Measurements from ENCODE around the gene ZNF835.
"Not testable (repeated sequence)": the region's sequence is repeated elsewhere in the genome, so short reads cannot be mapped to it uniquely, and the experiment has no call there.

The ZNF835 gene

DNA sequence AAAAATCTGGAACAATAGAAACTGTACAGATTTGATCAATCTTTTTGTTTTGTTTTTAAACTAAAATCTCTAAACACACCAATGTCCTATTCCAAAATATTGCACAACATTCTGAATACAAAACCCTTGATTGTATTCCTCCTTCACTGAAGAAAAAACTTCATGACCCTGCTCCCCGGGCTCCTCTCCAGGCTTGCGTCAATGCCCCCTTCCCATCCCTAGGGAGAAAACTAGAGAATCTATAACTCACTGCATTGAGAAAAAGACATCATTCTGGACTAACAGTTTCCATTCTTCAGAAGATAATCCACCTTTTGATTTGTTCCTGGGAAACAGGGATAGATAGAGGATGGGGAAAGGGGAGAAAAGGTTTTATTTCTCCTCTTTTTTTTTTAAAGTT, 1.1 kb upstream of the ZNF835 start:
- not testable (repeated sequence) for H3K79me2 ChIP-seq (ENCODE audit: control insufficient read depth, insufficient read depth, low read length, poor library complexity); H3K27ac ChIP-seq (ENCODE audit: low read depth, low read length); H3K23ac ChIP-seq (ENCODE audit: low read length); H3K27me3 ChIP-seq (ENCODE audit: insufficient read depth, low read length); H3K4me2 ChIP-seq (ENCODE audit: low read length); DNase-seq; H3K79me1 ChIP-seq (ENCODE audit: low read length); H3K14ac ChIP-seq (ENCODE audit: low read length); H4K91ac ChIP-seq (ENCODE audit: low read depth, low read length); H2AK5ac ChIP-seq (ENCODE audit: low read length); H3K4me1 ChIP-seq (ENCODE audit: control insufficient read depth in 1 of 2, insufficient read depth in 2 of 2, low read length in 2 of 2); H3K4me3 ChIP-seq (ENCODE audit: low read depth, low read length); H2BK12ac ChIP-seq (ENCODE audit: low read length); H3K4ac ChIP-seq (ENCODE audit: low read depth, low read length); H2BK120ac ChIP-seq (ENCODE audit: insufficient read depth, low read length, poor library complexity); H2AFZ ChIP-seq (ENCODE audit: insufficient read depth, low read length, poor library complexity); H3K36me3 ChIP-seq (ENCODE audit: control insufficient read depth in 1 of 2, insufficient read depth in 2 of 2, low read length in 2 of 2); H2BK5ac ChIP-seq (ENCODE audit: low read depth, low read length, poor library complexity); H4K8ac ChIP-seq (ENCODE audit: low read depth, low read length); H3K18ac ChIP-seq (ENCODE audit: low read length); H3K9ac ChIP-seq (ENCODE audit: low read length); H4K12ac ChIP-seq (ENCODE audit: low read depth, low read length)
- no CpG with 5 or more reads among the region's 2 CpGs for WGBS (ENCODE audit: extremely low coverage, insufficient coverage, insufficient read length)
- H3K9me3 ChIP-seq (ENCODE audit: insufficient read depth, low read depth, low read length), result peaks cover 33% of the 10 kb centered on the region

GRCh38 chr19:56670961-56671612, 470 bp downstream of the ZNF835 start:
- Histone ChIP-seq H3K27me3 (ENCODE audit: insufficient read depth, low read length) (no peaks in the 10 kb centered on the region), H2BK5ac (ENCODE audit: low read depth, low read length, poor library complexity) (no peak overlapping the region), H3K79me2 (ENCODE audit: control insufficient read depth, insufficient read depth, low read length, poor library complexity) (no peaks in the 10 kb centered on the region), H3K9me3 (ENCODE audit: insufficient read depth, low read depth, low read length) (peaks cover 35% of the 10 kb centered on the region), H3K36me3 (ENCODE audit: control insufficient read depth in 1 of 2, insufficient read depth in 2 of 2, low read length in 2 of 2) (no peaks in the 10 kb centered on the region), H3K4me1 (ENCODE audit: control insufficient read depth in 1 of 2, insufficient read depth in 2 of 2, low read length in 2 of 2) (peaks cover 4 to 5% of the 10 kb centered on the region in 2 experiments), H3K9ac (ENCODE audit: low read length) (no peak overlapping the region), H3K4me3 (ENCODE audit: low read depth, low read length) (peak overlapping the region; percentile 46), H3K79me1 (ENCODE audit: low read length) (no peaks in the 10 kb centered on the region), H3K18ac (ENCODE audit: low read length) (no peak overlapping the region), H3K23ac (ENCODE audit: low read length) (no peak overlapping the region), H3K27ac (ENCODE audit: low read depth, low read length) (no peak overlapping the region), H3K4ac (ENCODE audit: low read depth, low read length) (no peak overlapping the region), H2BK120ac (ENCODE audit: insufficient read depth, low read length, poor library complexity) (no peak overlapping the region), H3K4me2 (ENCODE audit: low read length) (peak overlapping the region; percentile 70), H2BK12ac (ENCODE audit: low read length) (no peak overlapping the region), H4K8ac (ENCODE audit: low read depth, low read length) (peak overlapping the region; percentile 68), H4K12ac (ENCODE audit: low read depth, low read length) (peak overlapping the region; percentile 5), H2AK5ac (ENCODE audit: low read length) (no peak overlapping the region), H2AFZ (ENCODE audit: insufficient read depth, low read length, poor library complexity) (peak overlapping the region; percentile 65), H3K14ac (ENCODE audit: low read length) (no peak overlapping the region), H4K91ac (ENCODE audit: low read depth, low read length) (no peak overlapping the region)
- WGBS (ENCODE audit: extremely low coverage, insufficient coverage, insufficient read length), result no CpG with 5 or more reads among the region's 35 CpGs
- DNase-seq, result peak in 1 of 2 donors; percentile 1

GRCh38 chr19:56670401-56670960, 1.1 kb downstream of the ZNF835 start:
- H3K9me3 ChIP-seq (ENCODE audit: insufficient read depth, low read depth, low read length), result peaks cover 35% of the 10 kb centered on the region
- no peak overlapping the region for H3K4me2 ChIP-seq (ENCODE audit: low read length)
- no CpG with 5 or more reads among the region's 17 CpGs for WGBS (ENCODE audit: extremely low coverage, insufficient coverage, insufficient read length)
- no peak overlapping the region for H4K12ac ChIP-seq (ENCODE audit: low read depth, low read length)
- H3K18ac ChIP-seq (ENCODE audit: low read length), result no peak overlapping the region
- H4K91ac ChIP-seq (ENCODE audit: low read depth, low read length), result no peak overlapping the region
- no peak overlapping the region for H3K9ac ChIP-seq (ENCODE audit: low read length)
- no peak overlapping the region for H2BK12ac ChIP-seq (ENCODE audit: low read length)
- H3K4me1 ChIP-seq (ENCODE audit: control insufficient read depth in 1 of 2, insufficient read depth in 2 of 2, low read length in 2 of 2), result peaks cover 4 to 5% of the 10 kb centered on the region in 2 experiments
- H2AFZ ChIP-seq (ENCODE audit: insufficient read depth, low read length, poor library complexity), result no peak overlapping the region
- no peak overlapping the region for H3K14ac ChIP-seq (ENCODE audit: low read length)
- DNase-seq, result no peak
- no peak overlapping the region for H3K27ac ChIP-seq (ENCODE audit: low read depth, low read length)
- no peak overlapping the region for H2BK5ac ChIP-seq (ENCODE audit: low read depth, low read length, poor library complexity)
- peak overlapping the region; percentile 33 for H3K23ac ChIP-seq (ENCODE audit: low read length)
- H2BK120ac ChIP-seq (ENCODE audit: insufficient read depth, low read length, poor library complexity), result no peak overlapping the region
- no peaks in the 10 kb centered on the region for H3K27me3 ChIP-seq (ENCODE audit: insufficient read depth, low read length)
- H3K79me2 ChIP-seq (ENCODE audit: control insufficient read depth, insufficient read depth, low read length, poor library complexity), result no peaks in the 10 kb centered on the region
- peak overlapping the region; percentile 46 for H3K4me3 ChIP-seq (ENCODE audit: low read depth, low read length)
- no peaks in the 10 kb centered on the region for H3K79me1 ChIP-seq (ENCODE audit: low read length)
- H4K8ac ChIP-seq (ENCODE audit: low read depth, low read length), result no peak overlapping the region
- H3K4ac ChIP-seq (ENCODE audit: low read depth, low read length), result no peak overlapping the region
- no peak overlapping the region for H2AK5ac ChIP-seq (ENCODE audit: low read length)
- H3K36me3 ChIP-seq (ENCODE audit: control insufficient read depth in 1 of 2, insufficient read depth in 2 of 2, low read length in 2 of 2), result no peaks in the 10 kb centered on the region

DNA sequence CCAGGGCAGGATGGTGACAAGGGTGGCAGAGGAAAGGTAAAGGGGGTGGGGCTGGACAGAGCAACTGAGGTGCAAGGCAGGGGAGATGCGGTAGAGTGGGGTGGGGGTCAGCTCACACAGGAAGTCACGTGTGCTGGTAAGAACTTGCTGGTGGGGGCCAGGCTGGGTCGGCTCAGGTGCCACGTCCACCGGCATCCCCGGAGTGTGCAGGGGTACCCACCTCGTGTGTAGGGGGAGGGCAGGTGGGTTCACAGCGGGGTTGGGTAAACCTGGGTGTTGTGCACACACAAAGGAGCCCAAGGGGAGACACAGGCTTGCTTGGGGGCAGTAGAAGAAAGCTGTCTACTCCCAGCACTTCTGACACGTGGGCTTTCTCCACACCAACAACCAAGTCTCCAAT, 2.9 kb downstream of the ZNF835 start:
- no peaks in the 10 kb centered on the region for H3K79me1 ChIP-seq (ENCODE audit: low read length)
- no peak overlapping the region for H2AFZ ChIP-seq (ENCODE audit: insufficient read depth, low read length, poor library complexity)
- peaks cover 48% of the 10 kb centered on the region for H3K9me3 ChIP-seq (ENCODE audit: insufficient read depth, low read depth, low read length)
- no peak overlapping the region for H4K12ac ChIP-seq (ENCODE audit: low read depth, low read length)
- H2AK5ac ChIP-seq (ENCODE audit: low read length), result no peak overlapping the region
- WGBS (ENCODE audit: extremely low coverage, insufficient coverage, insufficient read length), result no CpG with 5 or more reads among the region's 9 CpGs
- H4K8ac ChIP-seq (ENCODE audit: low read depth, low read length), result no peak overlapping the region
- no peak overlapping the region for H3K14ac ChIP-seq (ENCODE audit: low read length)
- H2BK12ac ChIP-seq (ENCODE audit: low read length), result no peak overlapping the region
- H3K4me2 ChIP-seq (ENCODE audit: low read length), result no peak overlapping the region
- H2BK120ac ChIP-seq (ENCODE audit: insufficient read depth, low read length, poor library complexity), result no peak overlapping the region
- H3K4ac ChIP-seq (ENCODE audit: low read depth, low read length), result no peak overlapping the region
- no peak overlapping the region for H3K18ac ChIP-seq (ENCODE audit: low read length)
- H3K36me3 ChIP-seq (ENCODE audit: control insufficient read depth in 1 of 2, insufficient read depth in 2 of 2, low read length in 2 of 2), result no peaks in the 10 kb centered on the region
- H3K4me1 ChIP-seq (ENCODE audit: control insufficient read depth in 1 of 2, insufficient read depth in 2 of 2, low read length in 2 of 2), result peaks cover 4 to 5% of the 10 kb centered on the region in 2 experiments
- H2BK5ac ChIP-seq (ENCODE audit: low read depth, low read length, poor library complexity), result no peak overlapping the region
- H3K9ac ChIP-seq (ENCODE audit: low read length), result no peak overlapping the region
- no peak overlapping the region for H3K23ac ChIP-seq (ENCODE audit: low read length)
- H3K4me3 ChIP-seq (ENCODE audit: low read depth, low read length), result no peak overlapping the region
- DNase-seq, result no peak
- no peak overlapping the region for H3K27ac ChIP-seq (ENCODE audit: low read depth, low read length)
- H3K79me2 ChIP-seq (ENCODE audit: control insufficient read depth, insufficient read depth, low read length, poor library complexity), result no peaks in the 10 kb centered on the region
- no peaks in the 10 kb centered on the region for H3K27me3 ChIP-seq (ENCODE audit: insufficient read depth, low read length)
- no peak overlapping the region for H4K91ac ChIP-seq (ENCODE audit: low read depth, low read length)

Measured in trophoblast cell (in vitro differentiated cells and primary cell).